ENCODE results near the gene SAXO2.
"Not testable (repeated sequence)": the region's sequence is repeated elsewhere in the genome, so short reads cannot be mapped to it uniquely, and the experiment has no call there.

SAXO2 gene

DNA sequence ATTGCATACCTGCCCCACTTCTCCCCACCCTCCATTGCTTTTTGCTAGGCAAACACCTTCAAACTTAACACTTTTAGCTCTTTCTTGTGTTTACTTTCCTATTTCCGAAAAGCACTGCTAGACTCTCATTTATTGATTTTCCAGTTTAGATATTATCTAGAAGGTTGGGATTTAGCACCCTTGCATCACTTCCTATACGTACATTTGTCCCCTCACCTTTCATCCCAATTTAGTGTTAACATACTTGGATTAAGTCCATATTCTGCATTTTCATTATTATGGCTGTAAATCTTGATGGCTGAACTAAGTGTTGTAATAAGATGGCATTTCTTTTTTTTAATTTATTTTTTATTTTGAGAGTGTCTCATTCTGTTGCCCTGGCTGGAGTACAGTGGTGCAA lies 47.2 kb downstream of the SAXO2 start:
- POLR2A ChIA-PET = no interaction called here
- TF ChIP-seq ARNT (IDR thresholded peaks at IDR 0.05) = no peak
- TF ChIP-seq BHLHE40 (IDR thresholded peaks at IDR 0.05; ENCODE audit: borderline replicate concordance) = no peak
- no peak for TF ChIP-seq L3MBTL2 (conservative IDR thresholded peaks at IDR 0.05)
- TF ChIP-seq NFRKB (IDR thresholded peaks at IDR 0.05) = no peak
- no peak for TF ChIP-seq FOXA1 (IDR thresholded peaks at IDR 0.05)
- TF ChIP-seq SUZ12 (IDR thresholded peaks at IDR 0.05) = no peak
- TF ChIP-seq FOXK2 (IDR thresholded peaks at IDR 0.05) = no peak
- TF ChIP-seq, protein P1, sequence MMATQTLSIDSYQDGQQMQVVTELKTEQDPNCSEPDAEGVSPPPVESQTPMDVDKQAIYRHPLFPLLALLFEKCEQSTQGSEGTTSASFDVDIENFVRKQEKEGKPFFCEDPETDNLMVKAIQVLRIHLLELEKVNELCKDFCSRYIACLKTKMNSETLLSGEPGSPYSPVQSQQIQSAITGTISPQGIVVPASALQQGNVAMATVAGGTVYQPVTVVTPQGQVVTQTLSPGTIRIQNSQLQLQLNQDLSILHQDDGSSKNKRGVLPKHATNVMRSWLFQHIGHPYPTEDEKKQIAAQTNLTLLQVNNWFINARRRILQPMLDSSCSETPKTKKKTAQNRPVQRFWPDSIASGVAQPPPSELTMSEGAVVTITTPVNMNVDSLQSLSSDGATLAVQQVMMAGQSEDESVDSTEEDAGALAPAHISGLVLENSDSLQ (IDR thresholded peaks at IDR 0.05) = no peak
- TF ChIP-seq SP1 (IDR thresholded peaks at IDR 0.05) = no peak
- TF ChIP-seq ELF4 (IDR thresholded peaks at IDR 0.05) = no peak
- no peak for TF ChIP-seq CTBP1 (IDR thresholded peaks at IDR 0.05; ENCODE audit: borderline replicate concordance)
- no peak for TF ChIP-seq TARDBP (IDR thresholded peaks at IDR 0.05)
- no peak for TF ChIP-seq FOXM1 (IDR thresholded peaks at IDR 0.05; ENCODE audit: borderline replicate concordance)
- no peak for TF ChIP-seq ZNF384 (IDR thresholded peaks at IDR 0.05)
- no peak for TF ChIP-seq LEF1 (IDR thresholded peaks at IDR 0.05; ENCODE audit: borderline replicate concordance)
- no peak for DNase-seq (ENCODE audit: extremely low spot score)
- CTCF ChIA-PET = interaction anchor here (0.6 kb wide), 1 partner anchor 33 kb away, joined by 6 read pairs; no protein-coding TSS in a partner anchor

DNA sequence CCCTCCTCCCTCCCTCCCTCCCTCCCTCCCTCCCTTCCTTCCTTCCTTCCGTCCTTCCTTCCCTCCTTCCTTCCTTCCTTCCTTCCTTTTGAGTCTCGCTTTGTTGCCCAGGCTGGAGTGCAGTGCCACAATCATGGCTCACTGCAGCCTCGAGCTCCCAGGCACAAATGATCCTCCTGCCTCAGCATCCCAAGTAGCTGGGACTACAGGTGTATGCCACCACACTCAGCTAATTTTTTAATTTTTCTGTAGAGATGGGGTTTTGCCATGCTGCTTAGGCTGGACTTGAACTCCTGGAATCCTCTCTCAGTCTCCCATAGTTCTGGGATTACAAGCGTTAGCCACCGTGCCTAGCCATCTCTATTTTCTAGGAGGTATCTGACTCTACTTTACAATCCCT lies 48.7 kb downstream of the SAXO2 start:
- DNase-seq (ENCODE audit: extremely low spot score); POLR2A ChIA-PET; CTCF ChIA-PET: not testable (repeated sequence)

DNA sequence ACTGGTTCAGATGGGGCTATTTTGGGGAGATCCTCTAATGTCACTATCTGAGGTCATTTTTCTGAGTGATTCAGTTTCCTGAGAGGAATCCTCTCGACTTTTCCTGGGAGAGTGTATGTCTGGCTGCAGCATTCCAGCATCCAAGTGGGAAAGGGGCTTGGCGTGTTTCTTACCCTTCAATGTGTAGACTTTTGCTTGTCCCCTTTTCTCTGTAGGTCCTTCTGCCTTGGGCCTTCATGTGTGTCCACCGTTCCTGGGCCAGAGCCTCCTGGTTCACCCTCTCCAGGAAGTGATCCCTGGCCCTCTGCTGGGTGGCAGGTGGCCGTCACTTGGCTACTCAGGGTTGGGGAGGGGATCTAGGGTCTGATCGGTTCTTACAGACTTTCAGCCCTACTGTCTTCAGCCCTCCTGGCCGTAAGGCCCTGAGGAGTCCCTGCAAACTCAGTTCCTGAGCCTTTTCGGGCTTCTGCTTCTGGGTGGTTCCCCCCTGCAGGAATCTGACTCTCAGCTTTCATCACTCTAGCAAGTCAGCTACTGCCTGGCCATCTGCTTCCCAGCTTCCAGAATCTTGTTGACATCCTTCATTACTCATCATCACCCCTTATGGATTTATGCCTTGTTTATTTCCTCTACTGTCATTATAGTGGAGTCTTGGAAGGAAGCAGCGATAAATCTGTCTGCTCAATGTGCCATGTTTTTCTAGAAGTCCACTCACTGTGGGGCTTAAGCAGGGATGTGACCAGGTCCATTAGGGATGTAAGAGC lies 50.1 kb downstream of the SAXO2 start:
- ChIA-PET POLR2A (no interaction called here), CTCF (no interaction called here)
- DNase-seq (ENCODE audit: extremely low spot score) = no peak
- TF ChIP-seq ELF4 (IDR thresholded peaks at IDR 0.05) = no peak
- TF ChIP-seq FOXA1 (IDR thresholded peaks at IDR 0.05) = no peak
- no peak for TF ChIP-seq LEF1 (IDR thresholded peaks at IDR 0.05; ENCODE audit: borderline replicate concordance)
- no peak for TF ChIP-seq L3MBTL2 (conservative IDR thresholded peaks at IDR 0.05)
- TF ChIP-seq NFRKB (IDR thresholded peaks at IDR 0.05) = no peak
- no peak for TF ChIP-seq HDGF (IDR thresholded peaks at IDR 0.05; ENCODE audit: borderline replicate concordance)
- no peak for TF ChIP-seq TARDBP (IDR thresholded peaks at IDR 0.05)
- no peak for TF ChIP-seq BHLHE40 (IDR thresholded peaks at IDR 0.05; ENCODE audit: borderline replicate concordance)
- TF ChIP-seq FOXM1 (IDR thresholded peaks at IDR 0.05; ENCODE audit: borderline replicate concordance) = no peak
- TF ChIP-seq, protein P1 (IDR thresholded peaks at IDR 0.05) = no peak
- TF ChIP-seq ARNT (IDR thresholded peaks at IDR 0.05) = no peak
- TF ChIP-seq SUZ12 (IDR thresholded peaks at IDR 0.05) = no peak
- TF ChIP-seq SP1 (IDR thresholded peaks at IDR 0.05) = no peak
- TF ChIP-seq FOXK2 (IDR thresholded peaks at IDR 0.05) = no peak
- no peak for TF ChIP-seq ZNF384 (IDR thresholded peaks at IDR 0.05)
- no peak for TF ChIP-seq CTBP1 (IDR thresholded peaks at IDR 0.05; ENCODE audit: borderline replicate concordance)

DNA sequence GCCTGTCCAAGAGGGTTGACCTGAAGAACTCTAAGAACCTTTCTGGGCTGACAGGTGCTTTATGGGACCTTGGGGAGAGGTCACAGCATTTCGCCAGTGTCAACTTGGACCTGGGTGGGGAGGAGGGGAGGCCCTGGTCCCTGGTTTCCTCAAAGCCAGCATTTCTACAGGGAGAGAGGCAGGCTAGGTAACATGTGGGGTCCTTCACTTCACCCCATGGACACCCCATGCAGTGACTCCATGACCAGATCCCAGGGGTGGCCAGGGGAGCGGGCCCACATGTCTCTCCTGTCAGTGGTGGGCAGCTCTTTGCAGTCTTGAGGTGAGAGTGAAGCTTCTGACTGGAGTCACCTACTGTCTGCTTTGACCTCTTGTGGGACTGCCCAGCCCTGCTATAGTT lies 50.8 kb downstream of the SAXO2 start:
- ChIA-PET CTCF (no interaction called here), POLR2A (no interaction called here)
- DNase-seq (ENCODE audit: extremely low spot score) = no peak
- TF ChIP-seq FOXM1 (IDR thresholded peaks at IDR 0.05; ENCODE audit: borderline replicate concordance) = no peak
- TF ChIP-seq NFRKB (IDR thresholded peaks at IDR 0.05) = no peak
- TF ChIP-seq ELF4 (IDR thresholded peaks at IDR 0.05) = no peak
- no peak for TF ChIP-seq BHLHE40 (IDR thresholded peaks at IDR 0.05; ENCODE audit: borderline replicate concordance)
- TF ChIP-seq ARNT (IDR thresholded peaks at IDR 0.05) = no peak
- no peak for TF ChIP-seq ZNF384 (IDR thresholded peaks at IDR 0.05)
- no peak for TF ChIP-seq TARDBP (IDR thresholded peaks at IDR 0.05)
- TF ChIP-seq, protein P1 (IDR thresholded peaks at IDR 0.05) = no peak
- no peak for TF ChIP-seq SP1 (IDR thresholded peaks at IDR 0.05)
- TF ChIP-seq HDGF (IDR thresholded peaks at IDR 0.05; ENCODE audit: borderline replicate concordance) = no peak
- no peak for TF ChIP-seq FOXA1 (IDR thresholded peaks at IDR 0.05)
- no peak for TF ChIP-seq FOXK2 (IDR thresholded peaks at IDR 0.05)
- TF ChIP-seq SUZ12 (IDR thresholded peaks at IDR 0.05) = no peak
- TF ChIP-seq CTBP1 (IDR thresholded peaks at IDR 0.05; ENCODE audit: borderline replicate concordance) = no peak
- TF ChIP-seq L3MBTL2 (conservative IDR thresholded peaks at IDR 0.05) = no peak
- TF ChIP-seq LEF1 (IDR thresholded peaks at IDR 0.05; ENCODE audit: borderline replicate concordance) = no peak

DNA sequence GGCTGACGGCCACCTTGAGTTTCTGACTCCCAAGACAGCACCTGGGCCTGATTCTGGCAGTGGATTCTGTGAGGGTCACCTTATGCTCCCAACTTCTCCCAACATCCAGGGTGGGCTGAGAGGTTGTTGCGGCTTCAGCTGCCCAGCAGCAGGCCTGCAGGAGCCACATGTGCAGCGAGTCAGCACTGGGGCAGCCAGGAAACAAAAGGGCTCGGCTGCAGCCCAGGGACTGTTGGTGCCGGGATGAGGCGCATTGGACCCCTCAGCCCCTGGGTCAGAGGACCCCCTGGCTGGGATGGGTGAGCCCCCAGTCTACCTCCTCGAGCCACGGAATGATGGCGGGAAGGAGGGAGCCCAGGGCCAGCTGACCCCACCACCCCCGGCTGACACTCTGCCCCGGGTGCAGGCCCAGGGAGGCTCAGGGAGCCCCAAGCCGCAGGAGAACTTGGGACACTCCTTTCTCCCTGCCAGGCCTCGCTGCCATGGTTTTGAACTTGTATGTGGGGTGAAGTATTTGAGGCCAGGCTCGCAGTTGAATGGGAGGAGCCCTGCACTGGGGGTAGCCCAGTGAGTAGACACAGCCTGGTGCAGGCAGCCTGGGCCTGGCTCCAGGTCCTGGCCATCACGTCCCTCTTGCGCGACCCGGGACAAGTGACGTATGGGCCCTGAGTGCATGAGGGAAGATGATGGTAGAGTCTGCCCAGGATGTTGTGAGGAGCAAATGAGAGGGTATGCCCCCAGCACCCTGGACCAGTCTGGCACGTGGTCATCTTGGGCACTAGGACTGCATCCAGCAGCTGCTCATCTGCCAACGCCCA lies 51.5 kb downstream of the SAXO2 start:
- DNase-seq (ENCODE audit: extremely low spot score); CTCF ChIA-PET; POLR2A ChIA-PET: not testable (repeated sequence)

Data from HEK293T (cell line).